Chondrocyte (in vitro differentiated cells): ENCODE measurements around the gene TOX2. TPM values are rescaled to one million over a fixed set of nuclear protein-coding genes. Genes with fewer than 3 reads are reported as not detected.

Experiments used
- DNase-seq: peaks from one replicate; pipeline ENCODE4 v3.0.0; 2021; ENCODE audit warnings: mixed read lengths, low spot score
- H3K27ac Mint-ChIP-seq: one replicate; pipeline ENCODE4 v1.8.0; 2021; ENCODE audit warnings: mild to moderate bottlenecking, moderate library complexity, mixed read lengths; ENCODE audit not compliant: unreplicated experiment
- H3K27me3 Mint-ChIP-seq: 2 replicates; pipeline ENCODE4 v1.8.0; 2021; ENCODE audit warnings: low read depth, mixed read lengths
- H3K36me3 Mint-ChIP-seq: 2 replicates; pipeline ENCODE4 v1.8.0; 2021; ENCODE audit warnings: low read depth, mixed read lengths
- H3K4me1 Mint-ChIP-seq: 2 replicates; pipeline ENCODE4 v1.8.0; 2021; ENCODE audit warnings: low read depth, mild to moderate bottlenecking, mixed read lengths
- H3K4me3 Mint-ChIP-seq: one replicate; pipeline ENCODE4 v1.8.0; 2021; ENCODE audit warnings: mild to moderate bottlenecking, moderate library complexity, mixed read lengths; ENCODE audit not compliant: unreplicated experiment
- H3K9me3 Mint-ChIP-seq: 2 replicates; pipeline ENCODE4 v1.8.0; 2021; ENCODE audit warnings: low read depth, mixed read lengths
- CTCF ChIP-seq: fragments of 200-600 bp; sonication (generic); IDR thresholded peaks from 2 replicates; pipeline ENCODE4 v1.5.0; 2021; ENCODE audit warnings: antibody characterized with exemption, mild to moderate bottlenecking, moderate library complexity
- total RNA-seq: library from RNA; stranded (reverse); gene quantifications from 3 replicates; pipeline ENCODE4 v1.2.1, GENCODE V29; 2021

Gene TOX2
- total RNA-seq, 1 donor from 2014 or later = 0.12 TPM

DNA sequence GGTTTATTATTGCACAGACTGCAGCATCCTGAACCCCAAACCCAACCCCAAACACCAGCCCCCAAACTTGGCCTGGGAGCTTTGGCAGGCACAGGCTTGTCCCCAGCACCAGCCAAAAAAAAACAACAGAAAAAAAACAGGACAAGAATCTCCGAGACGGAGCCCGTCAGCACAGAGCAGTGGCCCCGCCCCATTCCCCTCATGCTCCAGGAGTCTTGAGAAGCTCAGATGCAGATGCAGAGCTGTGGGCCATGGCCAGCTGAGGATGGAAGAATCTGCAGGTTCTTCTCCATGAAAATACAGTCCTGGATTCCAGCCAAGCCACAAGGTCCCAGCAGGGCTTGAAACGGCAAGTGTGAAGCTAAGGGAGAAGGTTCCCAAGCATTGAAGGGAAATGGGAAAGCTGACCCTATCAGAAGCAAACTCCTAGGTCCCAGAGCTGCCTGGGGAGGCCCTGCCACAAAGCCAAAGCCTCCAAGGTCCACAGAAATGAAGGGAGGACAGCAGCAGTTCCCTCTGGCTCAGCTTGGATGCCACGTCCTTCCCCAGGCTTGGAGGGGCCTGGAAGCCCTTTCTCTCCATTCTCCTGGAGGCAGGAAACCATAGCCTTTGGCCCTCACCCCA is 197.2 kb downstream of the TOX2 start:
- Mint-ChIP-seq H3K36me3 (peaks cover 34% of the 10 kb centered on the region), H3K27ac (peak overlapping the region; percentile 54), H3K4me1 (peaks cover 42% of the 10 kb centered on the region), H3K4me3 (no peak overlapping the region), H3K27me3 (no peaks in the 10 kb centered on the region), H3K9me3 (no peaks in the 10 kb centered on the region)
- no peak for DNase-seq
- TF ChIP-seq CTCF = no peak

GRCh38 chr20:44112456-44112855 is 197.8 kb downstream of the TOX2 start:
- Mint-ChIP-seq H3K27ac (peak overlapping the region; percentile 33), H3K27me3 (no peaks in the 10 kb centered on the region), H3K36me3 (peaks cover 34% of the 10 kb centered on the region), H3K9me3 (no peaks in the 10 kb centered on the region), H3K4me3 (no peak overlapping the region), H3K4me1 (peaks cover 41% of the 10 kb centered on the region)
- no peak for DNase-seq
- no peak for TF ChIP-seq CTCF

- H3K4me3 Mint-ChIP-seq = no peak overlapping the region
- peaks cover 41% of the 10 kb centered on the region for H3K4me1 Mint-ChIP-seq
- DNase-seq = no peak
- peak overlapping the region; percentile 12 for H3K27ac Mint-ChIP-seq
- no peak for TF ChIP-seq CTCF
- peaks cover 36% of the 10 kb centered on the region for H3K36me3 Mint-ChIP-seq
- H3K9me3 Mint-ChIP-seq = no peaks in the 10 kb centered on the region
- H3K27me3 Mint-ChIP-seq = no peaks in the 10 kb centered on the region
Measured at GRCh38 chr20:44112889-44113617, 198.4 kb downstream of the TOX2 start.

DNA sequence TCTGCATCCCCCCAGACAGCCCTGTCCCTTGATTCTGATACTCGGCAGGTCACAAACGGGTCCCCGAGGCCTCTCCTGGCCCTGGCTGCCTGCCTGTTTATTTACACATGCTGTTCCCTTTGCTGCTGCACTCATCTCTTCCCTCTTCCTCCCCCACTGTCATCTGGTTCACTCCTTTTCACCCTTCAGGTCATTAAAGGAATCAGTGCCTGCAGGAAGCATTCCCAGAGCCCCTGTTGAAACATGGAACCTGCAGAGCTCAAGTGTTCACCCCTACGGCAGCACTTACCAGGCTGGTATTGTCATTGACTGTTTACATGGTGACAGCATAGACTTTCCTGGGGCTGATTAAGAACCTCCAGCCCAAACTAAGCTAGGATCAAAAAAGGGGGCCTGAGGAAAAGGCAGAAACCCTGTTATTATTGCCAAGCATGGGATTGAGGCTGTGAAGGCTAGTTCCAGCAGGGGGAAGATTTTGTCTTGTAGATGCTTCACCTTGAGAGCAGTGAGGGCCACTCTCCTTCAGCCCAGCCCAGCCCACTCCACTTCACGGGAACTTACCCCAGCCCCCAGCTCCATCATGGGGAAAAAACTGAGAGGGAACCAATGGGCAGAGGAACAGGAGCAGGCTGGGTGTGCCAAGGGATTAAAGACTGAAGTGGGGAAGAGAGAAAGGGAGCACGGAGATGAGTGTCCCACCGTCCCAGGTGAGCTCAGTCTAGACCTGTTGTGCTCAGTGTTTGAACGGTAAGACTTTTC is 199.1 kb downstream of the TOX2 start:
- Mint-ChIP-seq H3K9me3 (no peaks in the 10 kb centered on the region), H3K4me1 (peaks cover 41% of the 10 kb centered on the region), H3K36me3 (peaks cover 35% of the 10 kb centered on the region), H3K27me3 (no peaks in the 10 kb centered on the region), H3K27ac (peak overlapping the region; percentile 32), H3K4me3 (no peak overlapping the region)
- no peak for TF ChIP-seq CTCF
- no peak for DNase-seq

- no peaks in the 10 kb centered on the region for H3K27me3 Mint-ChIP-seq
- peaks cover 23% of the 10 kb centered on the region for H3K36me3 Mint-ChIP-seq
- H3K4me1 Mint-ChIP-seq = peaks cover 41% of the 10 kb centered on the region
- TF ChIP-seq CTCF = no peak
- no peak overlapping the region for H3K4me3 Mint-ChIP-seq
- DNase-seq = no peak
- no peak overlapping the region for H3K27ac Mint-ChIP-seq
- H3K9me3 Mint-ChIP-seq = no peaks in the 10 kb centered on the region
Measured at GRCh38 chr20:44115181-44115580, 200.5 kb downstream of the TOX2 start.
